Fibroblast of lung (primary cell): Measurements from ENCODE around the gene BABAM2. TPM values are rescaled to one million over a fixed set of nuclear protein-coding genes. Genes with fewer than 3 reads are reported as not detected.

Experiments
- DNase-seq, 2 donors: peaks; one replicate each; pipeline versions ENCODE4 v3.0.0 to v3.0.0-alpha.2; 2010; ENCODE audit warnings: low read depth in 2 of 2
- H2AFZ ChIP-seq: 2 replicates; pipeline ENCODE4 v1.5.1; 2012; ENCODE audit warnings: low read length, control low read depth, inconsistent platforms
- H3K27ac ChIP-seq: 2 replicates; pipeline ENCODE4 v1.5.1; 2011; ENCODE audit warnings: low read length, control low read depth; ENCODE audit not compliant: insufficient read depth
- H3K27me3 ChIP-seq: 2 replicates; pipeline ENCODE4 v1.5.1; 2011; ENCODE audit warnings: mild to moderate bottlenecking, low read length; ENCODE audit not compliant: control insufficient read depth, insufficient read depth
- H3K36me3 ChIP-seq: 2 replicates; pipeline ENCODE4 v1.5.1; 2011; ENCODE audit warnings: low read length; ENCODE audit not compliant: control insufficient read depth, insufficient read depth
- H3K4me1 ChIP-seq: 2 replicates; pipeline ENCODE4 v1.5.1; 2011; ENCODE audit warnings: low read length; ENCODE audit not compliant: control insufficient read depth, insufficient read depth; ENCODE audit errors: extremely low read depth
- H3K4me2 ChIP-seq: 2 replicates; pipeline ENCODE4 v1.5.1; 2011; ENCODE audit warnings: low read length, control low read depth; ENCODE audit not compliant: insufficient read depth; ENCODE audit errors: extremely low read depth
- H3K4me3 ChIP-seq, 4 experiments: fragments of 200-600 bp in 1 of 4; sonication (generic) in 1 of 4; replicated peaks in 1 of 4; 2 replicates each; pipeline ENCODE4 v1.5.1; 2011 to 2016; ENCODE audit warnings: low read length in 4 of 4, low read depth in 3 of 4, mild to moderate bottlenecking in 3 of 4, control low read depth in 2 of 4, inconsistent platforms in 1 of 4, mixed read lengths in 1 of 4; ENCODE audit not compliant: insufficient read depth in 1 of 4; ENCODE audit errors: control extremely low read depth in 1 of 4
- H3K79me2 ChIP-seq: 2 replicates; pipeline ENCODE4 v1.5.1; 2012; ENCODE audit warnings: mild to moderate bottlenecking, low read length, inconsistent platforms; ENCODE audit not compliant: control insufficient read depth, insufficient read depth
- H3K9ac ChIP-seq: 2 replicates; pipeline ENCODE4 v1.5.1; 2011; ENCODE audit warnings: mild to moderate bottlenecking, low read length, control low read depth; ENCODE audit not compliant: insufficient read depth
- H3K9me3 ChIP-seq: 2 replicates; pipeline ENCODE4 v1.5.1; 2012; ENCODE audit warnings: low read depth, low read length; ENCODE audit not compliant: control insufficient read depth, insufficient read depth
- H4K20me1 ChIP-seq: 2 replicates; pipeline ENCODE4 v1.5.1; 2011; ENCODE audit warnings: low read length; ENCODE audit not compliant: control insufficient read depth, insufficient read depth; ENCODE audit errors: extremely low read depth
- EZH2 ChIP-seq: IDR thresholded peaks from 2 replicates; pipeline ENCODE4 v1.5.1; 2012; ENCODE audit warnings: low read length, control low read depth, mild to moderate bottlenecking; ENCODE audit errors: missing control alignments
- polyA plus RNA-seq, 2 donors: library from polyadenylated mRNA; depleted of rRNA in 1 of 2; stranded (reverse) in 1 of 2; unstranded in 1 of 2; fragments of >200 nt; gene quantifications; 2 replicates each; pipeline ENCODE4 v1.2.1, GENCODE V29; 2011 to 2012; ENCODE audit warnings: missing spikeins in 1 of 2
- total RNA-seq: library from RNA; depleted of rRNA; stranded (reverse); fragments of >200 nt; gene quantifications from 2 replicates; pipeline ENCODE4 v1.2.1, GENCODE V29; 2014

The BABAM2 gene
- total and polyA plus RNA-seq, 2 donors (not counting 1 experiment from before 2014, with no cell fraction given), result 25.6 to 33.4 TPM

GRCh38 chr2:28387082-28387960 lies 496.8 kb downstream of the BABAM2 start:
- Histone ChIP-seq H4K20me1 (no peaks in the 10 kb centered on the region), H3K36me3 (no peaks in the 10 kb centered on the region), H3K4me1 (peaks cover 16% of the 10 kb centered on the region), H3K79me2 (no peaks in the 10 kb centered on the region), H3K27me3 (no peaks in the 10 kb centered on the region), H3K4me2 (no peak overlapping the region), H3K9me3 (no peaks in the 10 kb centered on the region), H3K27ac (no peak overlapping the region), H3K9ac (no peak overlapping the region), H2AFZ (no peak overlapping the region), H3K4me3 (no peak overlapping the region)
- no peak for TF ChIP-seq EZH2
- peak in 1 of 2 donors; percentile 76 for DNase-seq

Other genes starting within 250 kb of the BABAM2 start
- gene SUPT7L, start 227.1 kb upstream of the BABAM2 start, total RNA-seq, result 18.5 and 27.2 TPM in 2 replicates
- gene SUPT7L, start 227.1 kb upstream of the BABAM2 start, polyA plus RNA-seq, result 28.5 and 29.9 TPM in 2 replicates
- 25.2 and 28.4 TPM in 2 replicates for gene SLC4A1AP, start 226.8 kb upstream of the BABAM2 start, total RNA-seq
- 15.2 and 17.7 TPM in 2 replicates for gene SLC4A1AP, start 226.8 kb upstream of the BABAM2 start, polyA plus RNA-seq
- 64.5 and 85.9 TPM in 2 replicates for gene MRPL33, start 119.0 kb upstream of the BABAM2 start, total RNA-seq
- gene MRPL33, start 119.0 kb upstream of the BABAM2 start, polyA plus RNA-seq, result 144 and 178 TPM in 2 replicates
- gene RBKS, start 342 bp upstream of the BABAM2 start, total RNA-seq, result 1.3 and 2.6 TPM in 2 replicates
- gene RBKS, start 342 bp upstream of the BABAM2 start, polyA plus RNA-seq, result 1.3 and 1.6 TPM in 2 replicates